Panc1 (cell line): ENCODE measurements around the gene OTOF. TPM values are rescaled to one million over a fixed set of nuclear protein-coding genes. Genes with fewer than 3 reads are reported as not detected.

Source experiments
- ATAC-seq: fragments of 200-7000 bp; cut with Tn5 transposase; 2 replicates; pipeline ENCODE4 v1.9.1; 2020; ENCODE audit warnings: mild to moderate bottlenecking, moderate library complexity
- BruUV-seq: library from RNA; stranded (reverse); fragments of 400-500 nt; replicated peaks from 2 replicates; lab custom pipeline; 2021; lab: Mats Ljungman, UMichigan
- CTCF ChIA-PET: fragments of 300-600 bp; sonication (Branson Sonifier 250); formaldehyde crosslinking; loops from one replicate; lab custom pipeline; 2022; ENCODE audit warnings: antibody characterized with exemption; lab: Charles Lee
- POLR2A ChIA-PET: fragments of 300-600 bp; sonication (Branson Sonifier 250); formaldehyde crosslinking; loops from one replicate; lab custom pipeline; 2022; ENCODE audit warnings: antibody characterized with exemption; lab: Charles Lee
- DNase-seq: peaks from one replicate; pipeline ENCODE4 v3.0.0-alpha.2; 2010; ENCODE audit warnings: low read depth, low spot score
- H3K27ac ChIP-seq: 2 replicates; pipeline ENCODE4 v1.5.1; 2011; ENCODE audit warnings: mild to moderate bottlenecking, low read length, inconsistent platforms
- H3K27me3 ChIP-seq: fragments of 200-500 bp; sonication (Bioruptor generic); 2 replicates; pipeline ENCODE4 v1.6.0; 2014; ENCODE audit warnings: low read length, inconsistent platforms; ENCODE audit not compliant: control insufficient read depth, insufficient read depth
- H3K36me3 ChIP-seq: fragments of 200-500 bp; sonication (Bioruptor generic); 2 replicates; pipeline ENCODE4 v1.5.1; 2014; ENCODE audit warnings: inconsistent platforms, mild to moderate bottlenecking, low read length, moderate library complexity; ENCODE audit not compliant: control insufficient read depth, insufficient read depth
- H3K4me1 ChIP-seq: 2 replicates; pipeline ENCODE4 v1.5.1; 2011; ENCODE audit warnings: inconsistent platforms, mild to moderate bottlenecking, low read length, moderate library complexity; ENCODE audit not compliant: control insufficient read depth, insufficient read depth
- H3K4me3 ChIP-seq, 2 experiments: 2 replicates each; pipeline ENCODE4 v1.5.1; 2011 to 2012; ENCODE audit warnings: low read depth in 2 of 2, low read length in 2 of 2, mild to moderate bottlenecking in 2 of 2, inconsistent platforms in 1 of 2, moderate library complexity in 1 of 2
- H3K9me3 ChIP-seq: fragments of 200-500 bp; sonication (Bioruptor generic); 2 replicates; pipeline ENCODE4 v1.5.1; 2014; ENCODE audit warnings: low read depth, mild to moderate bottlenecking, inconsistent platforms, low read length, moderate library complexity; ENCODE audit not compliant: control insufficient read depth, insufficient read depth
- POLR2AphosphoS5 ChIP-seq: IDR thresholded peaks from 2 replicates; pipeline ENCODE4 v1.6.1; 2012; ENCODE audit warnings: mild to moderate bottlenecking, low read depth, low read length, moderate library complexity
- SIN3A ChIP-seq: IDR thresholded peaks from 2 replicates; pipeline ENCODE4 v1.6.1; 2012; ENCODE audit warnings: low read depth, mild to moderate bottlenecking, low read length, moderate library complexity, borderline replicate concordance; ENCODE audit not compliant: insufficient read depth
- TCF7L2 ChIP-seq: IDR thresholded peaks from 2 replicates; pipeline ENCODE4 v1.6.1; 2011; ENCODE audit warnings: mild to moderate bottlenecking, low read depth, low read length, inconsistent platforms
- in situ Hi-C: cut with HindIII; loops from 2 replicates; pipeline ENCODE4 v1.10.0; 2016; ENCODE audit warnings: low sequenced_read_pairs, low pct_unique_long_range_greater_than_20kb
- intact Hi-C: fragments of 100-400 bp; cut with micrococcal nuclease; formaldehyde crosslinking; loops from one replicate; pipeline ENCODE4 v1.10.0; 2022; ENCODE audit not compliant: unreplicated experiment
- total RNA-seq: library from RNA; stranded (reverse); gene quantifications from one replicate; pipeline ENCODE4 v1.2.1, GENCODE V29; 2021; ENCODE audit not compliant: unreplicated experiment
- TF ChIP-seq, protein P1 (sequence below): fragments of 450-650 bp; IDR thresholded peaks from 2 replicates; pipeline ENCODE4 v1.5.1; 2017; ENCODE audit warnings: mild to moderate bottlenecking
- TF ChIP-seq, protein P2 (sequence below), 2 experiments: IDR thresholded peaks; 2 replicates each; pipeline ENCODE4 v1.6.1; 2011 to 2012; ENCODE audit warnings: low read depth in 2 of 2, control low read depth in 1 of 2, low read length in 1 of 2, mild to moderate bottlenecking in 1 of 2, moderate library complexity in 1 of 2; ENCODE audit not compliant: insufficient read depth in 1 of 2

Gene OTOF
- total RNA-seq, 1 experiment from 2014 or later = 0.41 TPM

DNA sequence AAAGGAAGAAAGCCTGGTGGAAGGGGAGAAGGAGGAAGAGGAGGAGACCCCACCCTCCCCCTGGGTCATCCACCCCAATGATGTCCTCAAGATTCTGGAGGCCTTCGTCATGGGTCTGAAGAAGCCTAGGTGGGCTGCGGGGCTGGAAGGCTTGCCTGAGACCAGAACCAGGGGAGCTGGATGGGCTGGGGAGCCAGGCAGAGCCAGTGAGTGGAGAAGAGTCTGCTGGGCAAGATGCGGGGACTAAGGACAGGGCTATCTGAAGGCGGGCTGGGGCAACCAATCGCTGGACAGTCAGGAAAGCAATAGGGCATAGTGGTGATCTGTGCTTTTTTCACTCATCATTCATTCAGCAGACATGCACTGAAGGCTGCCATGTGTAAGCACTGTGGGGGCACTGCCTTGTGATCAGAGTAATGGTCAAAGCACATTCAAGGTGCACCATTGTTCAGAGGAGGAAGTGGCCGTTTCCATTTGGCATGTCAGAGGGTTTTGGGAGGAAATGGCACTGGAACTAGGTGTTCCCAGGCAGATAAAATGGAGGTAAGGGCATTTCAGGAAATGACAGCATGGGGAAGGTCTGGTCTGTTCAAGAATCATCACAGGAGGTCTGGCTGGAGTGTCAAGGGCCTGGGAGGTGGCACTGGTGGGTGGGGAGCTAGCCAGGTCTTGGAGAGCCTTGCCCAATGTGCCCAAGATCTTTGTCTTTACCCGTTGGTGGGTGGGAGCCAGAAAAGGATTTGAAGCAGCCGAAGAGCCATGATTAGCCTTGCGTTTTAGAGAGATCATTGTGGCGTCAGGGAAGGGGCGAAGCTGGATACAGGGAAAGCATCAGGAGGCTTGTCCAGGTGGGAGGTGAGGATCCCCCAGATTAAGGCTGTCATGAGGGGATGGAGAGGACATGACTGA, 24.2 kb downstream of the OTOF start:
- CTCF ChIA-PET = interaction anchor here (0.5 kb wide), 1 partner anchor 149 kb away, joined by 4 read pairs; no protein-coding TSS in a partner anchor
- BruUV-seq = no TSS peak

DNA sequence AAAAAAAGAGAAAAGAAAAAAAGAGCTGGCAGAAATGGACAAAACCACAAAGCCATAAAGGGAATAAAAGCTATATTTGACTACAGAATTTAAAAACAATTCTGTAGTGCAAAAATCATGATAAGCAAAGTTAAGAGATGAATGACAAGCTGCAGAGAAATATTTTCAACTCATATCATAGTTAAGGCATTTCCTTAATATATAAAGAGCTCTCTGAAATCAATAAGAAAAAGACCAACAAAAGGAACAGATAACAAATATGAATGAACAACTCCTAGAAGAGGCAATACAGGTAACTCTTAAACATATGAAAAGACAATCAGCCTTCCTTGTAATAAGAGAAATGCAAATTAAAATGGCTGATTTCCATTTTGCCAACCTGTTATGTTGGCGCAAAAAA, 26.2 kb downstream of the OTOF start:
- no peak overlapping the region for H3K4me3 ChIP-seq
- POLR2A ChIA-PET = interaction anchor here (0.6 kb wide), 3 partner anchors 71 to 497 kb away, joined by 4 to 8 read pairs (median 5); no protein-coding TSS in a partner anchor
- no TSS peak for BruUV-seq
- intact Hi-C loops = no loop called here
- no peaks in the 10 kb centered on the region for H3K36me3 ChIP-seq
- H3K4me1 ChIP-seq = no peaks in the 10 kb centered on the region
- TF ChIP-seq POLR2AphosphoS5 = no peak
- TF ChIP-seq, protein P1, sequence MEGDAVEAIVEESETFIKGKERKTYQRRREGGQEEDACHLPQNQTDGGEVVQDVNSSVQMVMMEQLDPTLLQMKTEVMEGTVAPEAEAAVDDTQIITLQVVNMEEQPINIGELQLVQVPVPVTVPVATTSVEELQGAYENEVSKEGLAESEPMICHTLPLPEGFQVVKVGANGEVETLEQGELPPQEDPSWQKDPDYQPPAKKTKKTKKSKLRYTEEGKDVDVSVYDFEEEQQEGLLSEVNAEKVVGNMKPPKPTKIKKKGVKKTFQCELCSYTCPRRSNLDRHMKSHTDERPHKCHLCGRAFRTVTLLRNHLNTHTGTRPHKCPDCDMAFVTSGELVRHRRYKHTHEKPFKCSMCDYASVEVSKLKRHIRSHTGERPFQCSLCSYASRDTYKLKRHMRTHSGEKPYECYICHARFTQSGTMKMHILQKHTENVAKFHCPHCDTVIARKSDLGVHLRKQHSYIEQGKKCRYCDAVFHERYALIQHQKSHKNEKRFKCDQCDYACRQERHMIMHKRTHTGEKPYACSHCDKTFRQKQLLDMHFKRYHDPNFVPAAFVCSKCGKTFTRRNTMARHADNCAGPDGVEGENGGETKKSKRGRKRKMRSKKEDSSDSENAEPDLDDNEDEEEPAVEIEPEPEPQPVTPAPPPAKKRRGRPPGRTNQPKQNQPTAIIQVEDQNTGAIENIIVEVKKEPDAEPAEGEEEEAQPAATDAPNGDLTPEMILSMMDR = no peak
- no peak for TF ChIP-seq TCF7L2
- no peak for TF ChIP-seq SIN3A
- TF ChIP-seq, protein P2, sequence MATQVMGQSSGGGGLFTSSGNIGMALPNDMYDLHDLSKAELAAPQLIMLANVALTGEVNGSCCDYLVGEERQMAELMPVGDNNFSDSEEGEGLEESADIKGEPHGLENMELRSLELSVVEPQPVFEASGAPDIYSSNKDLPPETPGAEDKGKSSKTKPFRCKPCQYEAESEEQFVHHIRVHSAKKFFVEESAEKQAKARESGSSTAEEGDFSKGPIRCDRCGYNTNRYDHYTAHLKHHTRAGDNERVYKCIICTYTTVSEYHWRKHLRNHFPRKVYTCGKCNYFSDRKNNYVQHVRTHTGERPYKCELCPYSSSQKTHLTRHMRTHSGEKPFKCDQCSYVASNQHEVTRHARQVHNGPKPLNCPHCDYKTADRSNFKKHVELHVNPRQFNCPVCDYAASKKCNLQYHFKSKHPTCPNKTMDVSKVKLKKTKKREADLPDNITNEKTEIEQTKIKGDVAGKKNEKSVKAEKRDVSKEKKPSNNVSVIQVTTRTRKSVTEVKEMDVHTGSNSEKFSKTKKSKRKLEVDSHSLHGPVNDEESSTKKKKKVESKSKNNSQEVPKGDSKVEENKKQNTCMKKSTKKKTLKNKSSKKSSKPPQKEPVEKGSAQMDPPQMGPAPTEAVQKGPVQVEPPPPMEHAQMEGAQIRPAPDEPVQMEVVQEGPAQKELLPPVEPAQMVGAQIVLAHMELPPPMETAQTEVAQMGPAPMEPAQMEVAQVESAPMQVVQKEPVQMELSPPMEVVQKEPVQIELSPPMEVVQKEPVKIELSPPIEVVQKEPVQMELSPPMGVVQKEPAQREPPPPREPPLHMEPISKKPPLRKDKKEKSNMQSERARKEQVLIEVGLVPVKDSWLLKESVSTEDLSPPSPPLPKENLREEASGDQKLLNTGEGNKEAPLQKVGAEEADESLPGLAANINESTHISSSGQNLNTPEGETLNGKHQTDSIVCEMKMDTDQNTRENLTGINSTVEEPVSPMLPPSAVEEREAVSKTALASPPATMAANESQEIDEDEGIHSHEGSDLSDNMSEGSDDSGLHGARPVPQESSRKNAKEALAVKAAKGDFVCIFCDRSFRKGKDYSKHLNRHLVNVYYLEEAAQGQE (IDR thresholded peaks at IDR 0.05; ENCODE audit: insufficient read depth in 1 of 2, low read depth in 2 of 2, low read length in 1 of 2) = no peak
- ATAC-seq = no peak
- DNase-seq = no peak
- CTCF ChIA-PET = interaction anchor here (0.6 kb wide), 1 partner anchor 9 kb away, joined by 3 read pairs; no protein-coding TSS in a partner anchor
- no peak overlapping the region for H3K27ac ChIP-seq
- in situ Hi-C loops = no loop called here
- no peaks in the 10 kb centered on the region for H3K9me3 ChIP-seq
- no peaks in the 10 kb centered on the region for H3K27me3 ChIP-seq

More for the DNA sequence above, 24.2 kb downstream of the OTOF start:
- DNase-seq (no peak), ATAC-seq (no peak)
- intact Hi-C loops = no loop called here
- H3K4me3 ChIP-seq = no peak overlapping the region
- in situ Hi-C loops = no loop called here
- H3K36me3 ChIP-seq = no peaks in the 10 kb centered on the region
- POLR2A ChIA-PET = no interaction called here
- no peak overlapping the region for H3K27ac ChIP-seq
- no peaks in the 10 kb centered on the region for H3K4me1 ChIP-seq
- H3K9me3 ChIP-seq = no peaks in the 10 kb centered on the region
- TF ChIP-seq TCF7L2 = no peak
- TF ChIP-seq POLR2AphosphoS5 = no peak
- TF ChIP-seq, protein P2 (IDR thresholded peaks at IDR 0.05; ENCODE audit: insufficient read depth in 1 of 2, low read depth in 2 of 2, low read length in 1 of 2) = no peak
- TF ChIP-seq, protein P1 = no peak
- TF ChIP-seq SIN3A = no peak
- H3K27me3 ChIP-seq = no peaks in the 10 kb centered on the region
